Measurements from ENCODE around the gene MAGOHB. TPM values are rescaled to one million over a fixed set of nuclear protein-coding genes. Genes with fewer than 3 reads are reported as not detected.

The MAGOHB gene
- polyA plus RNA-seq, 1 experiment, result 42.9 TPM

GRCh38 chr12:10607885-10608458 is 5.4 kb downstream of the MAGOHB start:
- POLR2A ChIA-PET, result no interaction called here
- CTCF ChIA-PET, result interaction anchor here (1.0 to 3.4 kb wide), 3 partner anchors 8 to 142 kb away, joined by 3 to 16 read pairs (median 4); no protein-coding TSS in a partner anchor
- Histone ChIP-seq H3K27me3 (ENCODE audit: control insufficient read depth, insufficient read depth, low read length) (no peaks in the 10 kb centered on the region), H3K9me3 (ENCODE audit: control insufficient read depth, insufficient read depth, low read length) (no peaks in the 10 kb centered on the region), H3K4me3 (ENCODE audit: low read depth, low read length) (no peak overlapping the region), H3K27ac (ENCODE audit: low read depth, low read length) (no peak overlapping the region)
- TF ChIP-seq CTCF (IDR thresholded peaks at IDR 0.05; ENCODE audit: low read depth, low read length), result peak; percentile 54
- DNase-seq (ENCODE audit: low read depth, low spot score), result no peak

- no peaks in the 10 kb centered on the region for H3K9me3 ChIP-seq (ENCODE audit: control insufficient read depth, insufficient read depth, low read length)
- no peaks in the 10 kb centered on the region for H3K27me3 ChIP-seq (ENCODE audit: control insufficient read depth, insufficient read depth, low read length)
- DNase-seq (ENCODE audit: low read depth, low spot score), result no peak
- POLR2A ChIA-PET, result no interaction called here
- TF ChIP-seq CTCF (IDR thresholded peaks at IDR 0.05; ENCODE audit: low read depth, low read length), result no peak
- H3K4me3 ChIP-seq (ENCODE audit: low read depth, low read length), result no peak overlapping the region
- CTCF ChIA-PET, result no interaction called here
- no peak overlapping the region for H3K27ac ChIP-seq (ENCODE audit: low read depth, low read length)
Measured at GRCh38 chr12:10601860-10602259, 11.5 kb downstream of the MAGOHB start.

GRCh38 chr12:10600988-10601387 is 12.4 kb downstream of the MAGOHB start:
- H3K27me3 ChIP-seq (ENCODE audit: control insufficient read depth, insufficient read depth, low read length), result no peaks in the 10 kb centered on the region
- ChIA-PET POLR2A (no interaction called here), CTCF (no interaction called here)
- H3K4me3 ChIP-seq (ENCODE audit: low read depth, low read length), result no peak overlapping the region
- DNase-seq (ENCODE audit: low read depth, low spot score), result no peak
- H3K9me3 ChIP-seq (ENCODE audit: control insufficient read depth, insufficient read depth, low read length), result no peaks in the 10 kb centered on the region
- no peak overlapping the region for H3K27ac ChIP-seq (ENCODE audit: low read depth, low read length)
- TF ChIP-seq CTCF (IDR thresholded peaks at IDR 0.05; ENCODE audit: low read depth, low read length), result no peak

GRCh38 chr12:10595881-10596280 is 17.5 kb downstream of the MAGOHB start:
- ChIA-PET POLR2A (no interaction called here), CTCF (interaction anchor here (1.6 kb wide), 1 partner anchor 154 kb away, joined by 6 read pairs; no protein-coding TSS in a partner anchor)
- H3K27me3 ChIP-seq (ENCODE audit: control insufficient read depth, insufficient read depth, low read length), result no peaks in the 10 kb centered on the region
- no peaks in the 10 kb centered on the region for H3K9me3 ChIP-seq (ENCODE audit: control insufficient read depth, insufficient read depth, low read length)
- no peak for TF ChIP-seq CTCF (IDR thresholded peaks at IDR 0.05; ENCODE audit: low read depth, low read length)
- H3K4me3 ChIP-seq (ENCODE audit: low read depth, low read length), result no peak overlapping the region
- no peak overlapping the region for H3K27ac ChIP-seq (ENCODE audit: low read depth, low read length)
- DNase-seq (ENCODE audit: low read depth, low spot score), result no peak

GRCh38 chr12:10590966-10591365 is 22.4 kb downstream of the MAGOHB start:
- POLR2A ChIA-PET, result no interaction called here
- no peak overlapping the region for H3K27ac ChIP-seq (ENCODE audit: low read depth, low read length)
- TF ChIP-seq CTCF (IDR thresholded peaks at IDR 0.05; ENCODE audit: low read depth, low read length), result no peak
- CTCF ChIA-PET, result no interaction called here
- H3K4me3 ChIP-seq (ENCODE audit: low read depth, low read length), result no peak overlapping the region
- H3K9me3 ChIP-seq (ENCODE audit: control insufficient read depth, insufficient read depth, low read length), result no peaks in the 10 kb centered on the region
- no peaks in the 10 kb centered on the region for H3K27me3 ChIP-seq (ENCODE audit: control insufficient read depth, insufficient read depth, low read length)
- DNase-seq (ENCODE audit: low read depth, low spot score), result no peak

Data from AG04450 (cell line).